HepG2 (cell line): ENCODE results near the gene FCHO1. TPM values are rescaled to one million over a fixed set of nuclear protein-coding genes. Genes with fewer than 3 reads are reported as not detected.

Source experiments
- CBFB ChIP-seq: sonication (generic); formaldehyde crosslinking; IDR thresholded peaks from 2 replicates; pipeline ENCODE4 v1.4.0; 2020; ENCODE audit warnings: missing genetic modification reagents
- DNMT1 ChIP-seq: sonication (generic); formaldehyde crosslinking; IDR thresholded peaks from 2 replicates; pipeline ENCODE4 v1.5.1; 2020; ENCODE audit warnings: mild to moderate bottlenecking, missing genetic modification reagents
- EZH2 ChIP-seq: conservative IDR thresholded peaks from 2 replicates; pipeline ENCODE4 v1.6.1; 2012; ENCODE audit warnings: mild to moderate bottlenecking, low read depth, low read length, moderate library complexity
- HNRNPLL ChIP-seq: fragments of 200-400 bp; formaldehyde crosslinking; IDR thresholded peaks from 2 replicates; pipeline ENCODE4 v1.6.1; 2017; ENCODE audit warnings: mild to moderate bottlenecking, low read depth, low read length; ENCODE audit not compliant: poor library complexity, severe bottlenecking
- KAT8 ChIP-seq: IDR thresholded peaks from 2 replicates; pipeline ENCODE4 v1.6.1; 2016; ENCODE audit warnings: missing genetic modification reagents, missing compliant biosample characterization
- KLF6 ChIP-seq: IDR thresholded peaks from 2 replicates; pipeline ENCODE4 v1.8.0; 2016; ENCODE audit warnings: missing biosample characterization, missing genetic modification reagents
- NFKBIZ ChIP-seq: IDR thresholded peaks from 2 replicates; pipeline ENCODE4 v1.6.1; 2018; ENCODE audit warnings: missing genetic modification reagents, missing compliant biosample characterization
- NR2F1 ChIP-seq, 2 experiments: fragments of 450-650 bp in 1 of 2; formaldehyde crosslinking in 1 of 2; IDR thresholded peaks; 2 replicates each; pipeline versions ENCODE4 v1.5.0 to v1.6.1; 2016 to 2020; ENCODE audit warnings: mild to moderate bottlenecking in 1 of 2, missing compliant biosample characterization in 1 of 2, missing genetic modification reagents in 1 of 2, moderate library complexity in 1 of 2
- NRL ChIP-seq: sonication (generic); formaldehyde crosslinking; IDR thresholded peaks from 2 replicates; pipeline ENCODE4 v1.5.0; 2020; ENCODE audit warnings: missing genetic modification reagents, mild to moderate bottlenecking, moderate library complexity, borderline replicate concordance
- RFX5 ChIP-seq: IDR thresholded peaks from 2 replicates; pipeline ENCODE4 v1.6.1; 2011; ENCODE audit warnings: low read depth, low read length, improper control_type of control experiment
- SYNCRIP ChIP-seq: fragments of 200-400 bp; formaldehyde crosslinking; IDR thresholded peaks from 2 replicates; pipeline ENCODE4 v1.6.1; 2018; ENCODE audit warnings: mild to moderate bottlenecking, low read depth, low read length; ENCODE audit not compliant: insufficient read depth
- ZNF337 ChIP-seq: sonication (generic); formaldehyde crosslinking; IDR thresholded peaks from 2 replicates; pipeline ENCODE4 v1.5.1; 2020; ENCODE audit warnings: missing genetic modification reagents, low read depth, mild to moderate bottlenecking, borderline replicate concordance
- ZNF430 ChIP-seq: sonication (generic); formaldehyde crosslinking; IDR thresholded peaks from 2 replicates; pipeline ENCODE4 v1.9.0; 2021; ENCODE audit warnings: mild to moderate bottlenecking, missing genetic modification reagents
- ZNF839 ChIP-seq: sonication (generic); formaldehyde crosslinking; IDR thresholded peaks from 2 replicates; pipeline ENCODE4 v1.4.0; 2020; ENCODE audit warnings: missing genetic modification reagents, mild to moderate bottlenecking, borderline replicate concordance
- polyA plus RNA-seq, 8 experiments: library from polyadenylated mRNA; depleted of rRNA in 3 of 8; stranded (reverse) in 7 of 8; unstranded in 1 of 8; fragments of >200 nt; fragmentation: Illumina TruSeq in 4 of 8; extraction: Trizol in 4 of 8; gene quantifications; 2 replicates each; pipeline versions ENCODE4 v1.2.1 to v1.2.3, GENCODE V29; 2011 to 2016; ENCODE audit warnings: low read depth in 4 of 8, missing spikeins in 1 of 8, mixed read lengths in 1 of 8; ENCODE audit not compliant: insufficient read depth in 1 of 8
- total RNA-seq, 5 experiments: library from RNA; depleted of rRNA; stranded (reverse); fragments of >200 nt; fragmentation: Illumina TruSeq; extraction: Trizol; gene quantifications; 2 replicates each; pipeline ENCODE4 v1.2.3, GENCODE V29; 2016; ENCODE audit warnings: low read depth in 1 of 5
- TF ChIP-seq, protein P1 (sequence below): sonication (generic); formaldehyde crosslinking; IDR thresholded peaks from 2 replicates; pipeline ENCODE4 v1.4.0; 2020; ENCODE audit warnings: missing genetic modification reagents
- TF ChIP-seq, protein P2 (sequence below): sonication (generic); formaldehyde crosslinking; IDR thresholded peaks from 2 replicates; pipeline ENCODE4 v1.4.0; 2020; ENCODE audit warnings: missing genetic modification reagents; ENCODE audit errors: not compliant biosample characterization
- TF ChIP-seq, protein P3 (sequence below): sonication (generic); formaldehyde crosslinking; IDR thresholded peaks from 2 replicates; pipeline ENCODE4 v1.4.0; 2020; ENCODE audit warnings: mild to moderate bottlenecking, missing genetic modification reagents
- TF ChIP-seq, protein P4 (sequence below): sonication (generic); formaldehyde crosslinking; IDR thresholded peaks from 2 replicates; pipeline ENCODE4 v1.4.0; 2020; ENCODE audit warnings: mild to moderate bottlenecking, missing genetic modification reagents
- TF ChIP-seq, protein P5 (sequence below): sonication (generic); formaldehyde crosslinking; IDR thresholded peaks from 2 replicates; pipeline ENCODE4 v1.4.0; 2020; ENCODE audit warnings: missing genetic modification reagents

FCHO1 gene
- total and polyA plus RNA-seq, 2 of the 13 experiments (the other 11 are each of a cell fraction or from before 2014, with no cell fraction given) = 1.3 to 3.1 TPM

DNA sequence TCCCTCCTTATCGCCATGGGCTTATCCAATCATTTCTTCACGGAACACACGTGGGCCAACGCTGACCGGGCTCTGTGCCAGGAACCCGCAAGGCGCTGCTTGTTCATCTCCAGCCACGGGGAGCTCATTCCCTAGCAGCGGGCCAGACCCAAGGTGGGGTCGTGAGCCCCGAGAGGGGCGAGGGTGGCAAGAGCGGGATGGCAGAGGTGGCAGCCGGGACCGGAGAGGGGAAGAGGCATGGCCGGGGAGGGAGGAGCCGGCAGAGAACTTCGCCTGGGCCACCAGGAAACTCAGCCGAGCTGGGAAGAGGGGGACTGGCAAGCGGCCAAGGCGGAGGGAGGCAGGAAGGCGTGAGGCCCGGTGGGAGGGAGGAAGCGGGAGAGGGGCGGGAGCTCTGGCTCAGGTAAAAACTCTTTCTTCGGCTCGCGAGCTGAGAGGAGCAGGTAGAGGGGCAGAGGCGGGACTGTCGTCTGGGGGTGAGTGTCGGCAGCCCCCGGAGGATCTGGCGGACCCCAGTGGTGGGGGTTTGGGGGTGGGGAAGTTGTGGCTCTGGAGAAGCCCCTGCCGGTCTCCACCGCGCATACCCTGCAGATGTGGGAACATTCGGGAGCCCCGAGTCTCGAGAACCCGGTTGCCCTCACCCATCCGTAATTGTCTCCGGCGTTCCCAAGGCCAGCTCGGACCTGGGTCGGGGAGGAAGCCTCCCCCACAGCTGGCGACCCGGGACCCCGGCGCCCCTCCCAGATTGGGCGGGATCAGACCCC lies 43.6 kb downstream of the FCHO1 start, which contains the start of gene B3GNT3 (continued):
- TF ChIP-seq ZNF337 = no peak
- no peak for TF ChIP-seq SYNCRIP
- no peak for TF ChIP-seq NFKBIZ (CRISPR knock-in tag)
- TF ChIP-seq NR2F1 (CRISPR knock-in tag; IDR thresholded peaks at IDR 0.05) = 0 out of 4 replicates have a peak, but pooled peaks of 1 of the 2 experiments have one; percentile 22
- no peak; the same call in 1 of the 2 replicates for TF ChIP-seq ZNF839 (CRISPR knock-in tag)
- no peak for TF ChIP-seq RFX5
- TF ChIP-seq KLF6 = no peak
- TF ChIP-seq DNMT1 = no peak
- peak; percentile 64 for TF ChIP-seq HNRNPLL
- TF ChIP-seq EZH2 = no peak
- TF ChIP-seq, protein P1, sequence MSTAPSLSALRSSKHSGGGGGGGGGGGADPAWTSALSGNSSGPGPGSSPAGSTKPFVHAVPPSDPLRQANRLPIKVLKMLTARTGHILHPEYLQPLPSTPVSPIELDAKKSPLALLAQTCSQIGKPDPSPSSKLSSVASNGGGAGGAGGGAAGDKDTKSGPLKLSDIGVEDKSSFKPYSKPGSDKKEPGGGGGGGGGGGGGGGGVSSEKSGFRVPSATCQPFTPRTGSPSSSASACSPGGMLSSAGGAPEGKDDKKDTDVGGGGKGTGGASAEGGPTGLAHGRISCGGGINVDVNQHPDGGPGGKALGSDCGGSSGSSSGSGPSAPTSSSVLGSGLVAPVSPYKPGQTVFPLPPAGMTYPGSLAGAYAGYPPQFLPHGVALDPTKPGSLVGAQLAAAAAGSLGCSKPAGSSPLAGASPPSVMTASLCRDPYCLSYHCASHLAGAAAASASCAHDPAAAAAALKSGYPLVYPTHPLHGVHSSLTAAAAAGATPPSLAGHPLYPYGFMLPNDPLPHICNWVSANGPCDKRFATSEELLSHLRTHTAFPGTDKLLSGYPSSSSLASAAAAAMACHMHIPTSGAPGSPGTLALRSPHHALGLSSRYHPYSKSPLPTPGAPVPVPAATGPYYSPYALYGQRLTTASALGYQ = no peak
- TF ChIP-seq KAT8 (CRISPR knock-in tag) = no peak
- peak; percentile 8; the same call in 1 of the 2 replicates for TF ChIP-seq ZNF430 (CRISPR knock-in tag)
- TF ChIP-seq, protein P2, sequence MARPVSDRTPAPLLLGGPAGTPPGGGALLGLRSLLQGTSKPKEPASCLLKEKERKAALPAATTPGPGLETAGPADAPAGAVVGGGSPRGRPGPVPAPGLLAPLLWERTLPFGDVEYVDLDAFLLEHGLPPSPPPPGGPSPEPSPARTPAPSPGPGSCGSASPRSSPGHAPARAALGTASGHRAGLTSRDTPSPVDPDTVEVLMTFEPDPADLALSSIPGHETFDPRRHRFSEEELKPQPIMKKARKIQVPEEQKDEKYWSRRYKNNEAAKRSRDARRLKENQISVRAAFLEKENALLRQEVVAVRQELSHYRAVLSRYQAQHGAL (CRISPR knock-in tag) = no peak
- TF ChIP-seq NRL (CRISPR knock-in tag) = peak; percentile 55; the same call in 1 of the 2 replicates
- TF ChIP-seq, protein P3, sequence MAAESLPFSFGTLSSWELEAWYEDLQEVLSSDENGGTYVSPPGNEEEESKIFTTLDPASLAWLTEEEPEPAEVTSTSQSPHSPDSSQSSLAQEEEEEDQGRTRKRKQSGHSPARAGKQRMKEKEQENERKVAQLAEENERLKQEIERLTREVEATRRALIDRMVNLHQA (CRISPR knock-in tag) = no peak
- TF ChIP-seq, protein P4, sequence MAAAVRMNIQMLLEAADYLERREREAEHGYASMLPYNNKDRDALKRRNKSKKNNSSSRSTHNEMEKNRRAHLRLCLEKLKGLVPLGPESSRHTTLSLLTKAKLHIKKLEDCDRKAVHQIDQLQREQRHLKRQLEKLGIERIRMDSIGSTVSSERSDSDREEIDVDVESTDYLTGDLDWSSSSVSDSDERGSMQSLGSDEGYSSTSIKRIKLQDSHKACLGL (CRISPR knock-in tag) = peak; percentile 63
- no peak for TF ChIP-seq CBFB (CRISPR knock-in tag)
- TF ChIP-seq, protein P5, sequence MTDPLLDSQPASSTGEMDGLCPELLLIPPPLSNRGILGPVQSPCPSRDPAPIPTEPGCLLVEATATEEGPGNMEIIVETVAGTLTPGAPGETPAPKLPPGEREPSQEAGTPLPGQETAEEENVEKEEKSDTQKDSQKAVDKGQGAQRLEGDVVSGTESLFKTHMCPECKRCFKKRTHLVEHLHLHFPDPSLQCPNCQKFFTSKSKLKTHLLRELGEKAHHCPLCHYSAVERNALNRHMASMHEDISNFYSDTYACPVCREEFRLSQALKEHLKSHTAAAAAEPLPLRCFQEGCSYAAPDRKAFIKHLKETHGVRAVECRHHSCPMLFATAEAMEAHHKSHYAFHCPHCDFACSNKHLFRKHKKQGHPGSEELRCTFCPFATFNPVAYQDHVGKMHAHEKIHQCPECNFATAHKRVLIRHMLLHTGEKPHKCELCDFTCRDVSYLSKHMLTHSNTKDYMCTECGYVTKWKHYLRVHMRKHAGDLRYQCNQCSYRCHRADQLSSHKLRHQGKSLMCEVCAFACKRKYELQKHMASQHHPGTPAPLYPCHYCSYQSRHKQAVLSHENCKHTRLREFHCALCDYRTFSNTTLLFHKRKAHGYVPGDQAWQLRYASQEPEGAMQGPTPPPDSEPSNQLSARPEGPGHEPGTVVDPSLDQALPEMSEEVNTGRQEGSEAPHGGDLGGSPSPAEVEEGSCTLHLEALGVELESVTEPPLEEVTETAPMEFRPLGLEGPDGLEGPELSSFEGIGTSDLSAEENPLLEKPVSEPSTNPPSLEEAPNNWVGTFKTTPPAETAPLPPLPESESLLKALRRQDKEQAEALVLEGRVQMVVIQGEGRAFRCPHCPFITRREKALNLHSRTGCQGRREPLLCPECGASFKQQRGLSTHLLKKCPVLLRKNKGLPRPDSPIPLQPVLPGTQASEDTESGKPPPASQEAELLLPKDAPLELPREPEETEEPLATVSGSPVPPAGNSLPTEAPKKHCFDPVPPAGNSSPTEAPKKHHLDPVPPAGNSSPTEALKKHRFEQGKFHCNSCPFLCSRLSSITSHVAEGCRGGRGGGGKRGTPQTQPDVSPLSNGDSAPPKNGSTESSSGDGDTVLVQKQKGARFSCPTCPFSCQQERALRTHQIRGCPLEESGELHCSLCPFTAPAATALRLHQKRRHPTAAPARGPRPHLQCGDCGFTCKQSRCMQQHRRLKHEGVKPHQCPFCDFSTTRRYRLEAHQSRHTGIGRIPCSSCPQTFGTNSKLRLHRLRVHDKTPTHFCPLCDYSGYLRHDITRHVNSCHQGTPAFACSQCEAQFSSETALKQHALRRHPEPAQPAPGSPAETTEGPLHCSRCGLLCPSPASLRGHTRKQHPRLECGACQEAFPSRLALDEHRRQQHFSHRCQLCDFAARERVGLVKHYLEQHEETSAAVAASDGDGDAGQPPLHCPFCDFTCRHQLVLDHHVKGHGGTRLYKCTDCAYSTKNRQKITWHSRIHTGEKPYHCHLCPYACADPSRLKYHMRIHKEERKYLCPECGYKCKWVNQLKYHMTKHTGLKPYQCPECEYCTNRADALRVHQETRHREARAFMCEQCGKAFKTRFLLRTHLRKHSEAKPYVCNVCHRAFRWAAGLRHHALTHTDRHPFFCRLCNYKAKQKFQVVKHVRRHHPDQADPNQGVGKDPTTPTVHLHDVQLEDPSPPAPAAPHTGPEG = no peak
